ENCODE measurements around the gene AFM. TPM values are rescaled to one million over a fixed set of nuclear protein-coding genes. Genes with fewer than 3 reads are reported as not detected.

The AFM gene
- total RNA-seq, 1 experiment from 2014 or later = not detected

- CTCF ChIA-PET = interaction anchor here (1.0 kb wide), 1 partner anchor 56 kb away, joined by 4 read pairs; no protein-coding TSS in a partner anchor
- peaks cover 6% of the 10 kb centered on the region for H3K4me1 Mint-ChIP-seq (ENCODE audit: insufficient read depth, unreplicated experiment)
- intact Hi-C loops (cut with micrococcal nuclease) = no loop called here
These were observed 20.2 kb downstream of the AFM start for GRCh38 chr4:73501664-73502265.

GRCh38 chr4:73505567-73505966 lies 24.0 kb downstream of the AFM start:
- intact Hi-C loops (cut with micrococcal nuclease) = no loop called here
- Mint-ChIP-seq H3K36me3 (ENCODE audit: insufficient read depth, unreplicated experiment) (no peaks in the 10 kb centered on the region), H3K4me3 (ENCODE audit: unreplicated experiment) (no peak overlapping the region), H3K27me3 (ENCODE audit: insufficient read depth, unreplicated experiment) (no peaks in the 10 kb centered on the region), H3K9me3 (ENCODE audit: unreplicated experiment) (no peaks in the 10 kb centered on the region), H3K4me1 (ENCODE audit: insufficient read depth, unreplicated experiment) (peaks cover under 1% of the 10 kb centered on the region), H3K27ac (ENCODE audit: low read depth, unreplicated experiment) (no peak overlapping the region)
- BruUV-seq (replicated peaks) = no TSS peak
- TF ChIP-seq, protein P1, sequence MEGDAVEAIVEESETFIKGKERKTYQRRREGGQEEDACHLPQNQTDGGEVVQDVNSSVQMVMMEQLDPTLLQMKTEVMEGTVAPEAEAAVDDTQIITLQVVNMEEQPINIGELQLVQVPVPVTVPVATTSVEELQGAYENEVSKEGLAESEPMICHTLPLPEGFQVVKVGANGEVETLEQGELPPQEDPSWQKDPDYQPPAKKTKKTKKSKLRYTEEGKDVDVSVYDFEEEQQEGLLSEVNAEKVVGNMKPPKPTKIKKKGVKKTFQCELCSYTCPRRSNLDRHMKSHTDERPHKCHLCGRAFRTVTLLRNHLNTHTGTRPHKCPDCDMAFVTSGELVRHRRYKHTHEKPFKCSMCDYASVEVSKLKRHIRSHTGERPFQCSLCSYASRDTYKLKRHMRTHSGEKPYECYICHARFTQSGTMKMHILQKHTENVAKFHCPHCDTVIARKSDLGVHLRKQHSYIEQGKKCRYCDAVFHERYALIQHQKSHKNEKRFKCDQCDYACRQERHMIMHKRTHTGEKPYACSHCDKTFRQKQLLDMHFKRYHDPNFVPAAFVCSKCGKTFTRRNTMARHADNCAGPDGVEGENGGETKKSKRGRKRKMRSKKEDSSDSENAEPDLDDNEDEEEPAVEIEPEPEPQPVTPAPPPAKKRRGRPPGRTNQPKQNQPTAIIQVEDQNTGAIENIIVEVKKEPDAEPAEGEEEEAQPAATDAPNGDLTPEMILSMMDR (IDR thresholded peaks at IDR 0.05; ENCODE audit: unreplicated experiment) = no peak
- DNase-seq (ENCODE audit: unreplicated experiment) = no peak
- ChIA-PET CTCF (no interaction called here), POLR2A (no interaction called here)

More at GRCh38 chr4:73501664-73502265, 20.2 kb downstream of the AFM start:
- Mint-ChIP-seq H3K9me3 (ENCODE audit: unreplicated experiment) (no peaks in the 10 kb centered on the region), H3K27ac (ENCODE audit: low read depth, unreplicated experiment) (no peak overlapping the region), H3K27me3 (ENCODE audit: insufficient read depth, unreplicated experiment) (no peaks in the 10 kb centered on the region), H3K4me3 (ENCODE audit: unreplicated experiment) (no peak overlapping the region), H3K36me3 (ENCODE audit: insufficient read depth, unreplicated experiment) (no peaks in the 10 kb centered on the region)
- TF ChIP-seq, protein P1 (IDR thresholded peaks at IDR 0.05; ENCODE audit: unreplicated experiment) = no peak
- BruUV-seq (replicated peaks) = no TSS peak
- DNase-seq (ENCODE audit: unreplicated experiment) = no peak
- POLR2A ChIA-PET = interaction anchor here (1.0 kb wide), 1 partner anchor 245 kb away, joined by 3 read pairs; no protein-coding TSS in a partner anchor

- intact Hi-C loops (cut with micrococcal nuclease) = no loop called here
- Mint-ChIP-seq H3K9me3 (ENCODE audit: unreplicated experiment) (no peaks in the 10 kb centered on the region), H3K27me3 (ENCODE audit: insufficient read depth, unreplicated experiment) (no peaks in the 10 kb centered on the region), H3K4me3 (ENCODE audit: unreplicated experiment) (no peak overlapping the region), H3K36me3 (ENCODE audit: insufficient read depth, unreplicated experiment) (no peaks in the 10 kb centered on the region), H3K27ac (ENCODE audit: low read depth, unreplicated experiment) (no peak overlapping the region), H3K4me1 (ENCODE audit: insufficient read depth, unreplicated experiment) (no peaks in the 10 kb centered on the region)
- BruUV-seq (replicated peaks) = no TSS peak
- ChIA-PET POLR2A (no interaction called here), CTCF (no interaction called here)
- peak; percentile 28 for DNase-seq (ENCODE audit: unreplicated experiment)
- TF ChIP-seq, protein P1 (IDR thresholded peaks at IDR 0.05; ENCODE audit: unreplicated experiment) = no peak
These were observed 26.0 kb downstream of the AFM start for GRCh38 chr4:73507541-73507940.

DNA sequence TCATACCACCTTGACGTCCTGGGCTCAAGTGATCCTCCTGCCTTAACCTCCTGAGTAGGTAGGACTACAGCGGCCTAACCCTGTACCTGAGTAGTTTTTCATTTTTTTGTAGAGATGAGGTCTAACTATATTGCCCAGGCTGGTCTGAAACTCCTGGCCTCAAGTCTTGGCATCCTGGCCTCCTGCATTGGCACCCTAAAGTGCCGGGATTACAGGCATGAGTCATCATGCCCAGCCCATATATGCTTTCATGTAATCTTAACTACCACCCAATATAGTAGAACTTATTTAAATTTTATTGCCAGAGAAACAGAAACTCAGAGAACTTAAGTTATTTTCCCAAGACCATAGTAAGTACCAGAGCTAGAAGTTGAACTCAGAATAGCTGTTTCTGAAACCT lies 27.1 kb downstream of the AFM start:
- Mint-ChIP-seq H3K27ac (ENCODE audit: low read depth, unreplicated experiment) (no peak overlapping the region), H3K27me3 (ENCODE audit: insufficient read depth, unreplicated experiment) (peaks cover 8% of the 10 kb centered on the region), H3K4me1 (ENCODE audit: insufficient read depth, unreplicated experiment) (no peaks in the 10 kb centered on the region), H3K36me3 (ENCODE audit: insufficient read depth, unreplicated experiment) (no peaks in the 10 kb centered on the region), H3K4me3 (ENCODE audit: unreplicated experiment) (no peak overlapping the region), H3K9me3 (ENCODE audit: unreplicated experiment) (no peaks in the 10 kb centered on the region)
- no TSS peak for BruUV-seq (replicated peaks)
- TF ChIP-seq, protein P1 (IDR thresholded peaks at IDR 0.05; ENCODE audit: unreplicated experiment) = no peak
- CTCF ChIA-PET = no interaction called here
- DNase-seq (ENCODE audit: unreplicated experiment) = peak; percentile 59
- POLR2A ChIA-PET = interaction anchor here (0.6 kb wide), 1 partner anchor 73 kb away, joined by 4 read pairs; no protein-coding TSS in a partner anchor
- intact Hi-C loops (cut with micrococcal nuclease) = no loop called here

Data from MCF 10A (cell line).